Thymus (tissue), 11 donors: ENCODE data around the gene WDR83. TPM values are rescaled to one million over a fixed set of nuclear protein-coding genes. Genes with fewer than 3 reads are reported as not detected.

Experiments used
- DNase-seq, 9 donors: peaks; one replicate each; pipeline ENCODE4 v3.0.0-alpha.2; 2013; ENCODE audit warnings: low spot score in 9 of 9, low read depth in 6 of 9, missing footprints in 1 of 9
- H3K27ac ChIP-seq, 2 donors: one replicate each; pipeline ENCODE4 v1.5.1; 2013; ENCODE audit warnings: control low read depth in 1 of 2, low read depth in 1 of 2, low read length in 1 of 2, mild to moderate bottlenecking in 1 of 2, moderate library complexity in 1 of 2
- H3K27me3 ChIP-seq, 2 donors: one replicate each; pipeline ENCODE4 v1.5.1; 2013; ENCODE audit warnings: low read length in 1 of 2; ENCODE audit not compliant: control insufficient read depth in 2 of 2, insufficient read depth in 1 of 2
- H3K36me3 ChIP-seq, 2 donors: one replicate each; pipeline ENCODE4 v1.5.1; 2013; ENCODE audit warnings: low read length in 1 of 2, mild to moderate bottlenecking in 1 of 2, moderate library complexity in 1 of 2; ENCODE audit not compliant: control insufficient read depth in 2 of 2, insufficient read depth in 2 of 2
- H3K4me1 ChIP-seq, 2 donors: one replicate each; pipeline ENCODE4 v1.5.1; 2013; ENCODE audit warnings: low read length in 2 of 2; ENCODE audit not compliant: control insufficient read depth in 2 of 2, insufficient read depth in 2 of 2
- H3K4me3 ChIP-seq, 2 donors: one replicate each; pipeline ENCODE4 v1.5.1; 2013; ENCODE audit warnings: low read length in 2 of 2, control low read depth in 1 of 2, mild to moderate bottlenecking in 1 of 2
- H3K9me3 ChIP-seq, 2 donors: one replicate each; pipeline ENCODE4 v1.5.1; 2013; ENCODE audit warnings: low read length in 1 of 2, mild to moderate bottlenecking in 1 of 2; ENCODE audit not compliant: control insufficient read depth in 2 of 2, insufficient read depth in 1 of 2
- WGBS: extraction: QIAGEN DNeasy Blood & Tissue Kit; methylation state at CpG from one replicate; pipeline ENCODE4 v1.1.7; 2013; 5-methylcytosine and 5-hydroxymethylcytosine counted together
- polyA plus RNA-seq: library from polyadenylated mRNA; stranded (reverse); fragments of 200-250 nt; gene quantifications from one replicate; pipeline ENCODE4 v1.2.3, GENCODE V29; 2013
- total RNA-seq: library from RNA; stranded (reverse); fragments of 120-200 nt; gene quantifications from one replicate; pipeline ENCODE4 v1.2.4, GENCODE V29; 2013
- donor health status: healthy.

Gene WDR83
- total and polyA plus RNA-seq, 2 donors = 13.2 to 19.6 TPM

GRCh38 chr19:12665671-12666264 is 839 bp upstream of the WDR83 start:
- WGBS = 34% methylated on average over 12 of the region's 12 CpGs
- Histone ChIP-seq H3K27me3 (no peaks in the 10 kb centered on the region), H3K9me3 (no peaks in the 10 kb centered on the region), H3K36me3 (peaks cover 30 to 44% of the 10 kb centered on the region in 2 donors), H3K4me3 (peak overlapping the region; percentile 88 to 94), H3K4me1 (peaks cover 22 to 51% of the 10 kb centered on the region in 2 donors), H3K27ac (peak overlapping the region in 1 of 2 donors; percentile 71)
- no peak for DNase-seq

- Histone ChIP-seq H3K4me1 (peaks cover 22 to 51% of the 10 kb centered on the region in 2 donors), H3K36me3 (peaks cover 23 to 38% of the 10 kb centered on the region in 2 donors), H3K27ac (no peak overlapping the region), H3K4me3 (peak overlapping the region in 1 of 2 donors; percentile 99), H3K9me3 (no peaks in the 10 kb centered on the region), H3K27me3 (no peaks in the 10 kb centered on the region)
- DNase-seq = no peak
- 96% methylated on average over 4 of the region's 4 CpGs for WGBS
Observed at GRCh38 chr19:12667731-12668302, 1.2 kb downstream of the WDR83 start.

DNA sequence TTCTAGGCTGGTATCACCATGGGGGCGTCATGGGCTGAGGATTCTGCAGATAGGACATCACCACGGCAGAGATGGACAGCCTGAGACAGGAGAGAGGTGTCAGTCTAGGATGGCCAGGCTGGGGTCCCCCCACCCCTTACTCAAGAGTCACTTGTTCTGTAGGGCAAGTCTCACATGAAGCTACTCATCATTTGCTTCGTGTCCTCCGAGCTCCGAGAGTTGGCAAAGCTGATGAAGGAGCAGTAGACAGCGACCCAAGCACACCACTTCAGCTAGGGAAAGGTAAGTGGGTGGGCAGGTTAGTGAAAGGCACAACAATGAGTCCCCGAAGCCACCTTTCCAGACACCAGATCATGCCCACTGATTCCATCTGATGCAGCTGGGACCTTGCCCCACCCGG is 1.7 kb downstream of the WDR83 start:
- no peaks in the 10 kb centered on the region for H3K9me3 ChIP-seq
- no peak for DNase-seq
- peaks cover 22 to 37% of the 10 kb centered on the region in 2 donors for H3K36me3 ChIP-seq
- H3K27ac ChIP-seq = peak overlapping the region in 1 of 2 donors; percentile 91
- H3K4me3 ChIP-seq = peak overlapping the region; percentile 92 to 99
- WGBS = 92% methylated on average over 8 of the region's 8 CpGs
- H3K4me1 ChIP-seq = peaks cover 22 to 51% of the 10 kb centered on the region in 2 donors
- H3K27me3 ChIP-seq = no peaks in the 10 kb centered on the region

GRCh38 chr19:12668932-12669269 is 2.3 kb downstream of the WDR83 start:
- Histone ChIP-seq H3K4me1 (peaks cover 22 to 51% of the 10 kb centered on the region in 2 donors), H3K36me3 (peaks cover 21 to 36% of the 10 kb centered on the region in 2 donors), H3K4me3 (peak overlapping the region; percentile 92 to 99), H3K9me3 (no peaks in the 10 kb centered on the region), H3K27ac (peak overlapping the region; percentile 91), H3K27me3 (no peaks in the 10 kb centered on the region)
- 1% methylated on average over 24 of the region's 24 CpGs for WGBS
- DNase-seq = peak in 2 of 9 donors; percentile 17 to 55

DNA sequence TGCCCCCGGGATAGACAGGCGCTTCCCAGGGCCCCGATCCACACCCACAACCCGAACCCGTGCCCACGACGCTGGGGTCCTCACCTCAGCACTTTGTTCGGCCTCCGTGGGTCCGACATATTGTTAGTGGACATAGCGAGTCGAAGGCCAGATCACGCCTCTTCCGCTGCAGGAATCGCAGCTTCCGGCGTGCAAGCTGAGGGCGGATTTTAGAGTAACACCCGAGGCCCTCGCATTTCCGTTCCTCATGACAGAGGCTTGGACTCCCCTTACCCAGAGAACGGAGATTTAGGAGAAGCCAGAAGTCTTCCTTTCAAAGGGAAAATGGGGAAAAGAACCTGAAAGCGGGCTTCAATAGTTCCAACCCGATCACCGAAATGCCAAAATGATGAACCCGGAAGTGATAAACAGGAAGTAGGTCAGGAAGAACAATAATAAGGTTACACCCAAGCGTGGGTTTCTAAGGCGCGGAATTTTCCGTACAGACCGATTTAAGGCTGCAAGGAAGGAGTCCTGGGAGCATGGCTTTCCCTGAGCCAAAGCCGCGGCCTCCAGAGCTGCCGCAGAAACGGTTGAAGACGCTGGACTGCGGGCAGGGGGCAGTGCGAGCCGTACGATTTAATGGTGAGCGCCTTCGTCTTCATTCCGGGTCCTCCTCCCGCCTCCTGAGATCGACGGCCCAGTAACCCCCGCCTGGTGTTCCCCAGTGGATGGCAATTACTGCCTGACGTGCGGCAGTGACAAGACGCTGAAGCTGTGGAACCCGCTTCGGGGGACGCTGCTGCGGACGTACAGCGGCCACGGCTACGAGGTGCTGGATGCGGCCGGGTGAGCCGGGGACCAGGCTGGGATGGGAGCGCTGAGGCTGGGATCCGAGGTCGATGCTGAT is 2.9 kb downstream of the WDR83 start:
- peaks cover 22 to 50% of the 10 kb centered on the region in 2 donors for H3K4me1 ChIP-seq
- no peaks in the 10 kb centered on the region for H3K9me3 ChIP-seq
- peaks cover 27 to 36% of the 10 kb centered on the region in 2 donors for H3K36me3 ChIP-seq
- no peaks in the 10 kb centered on the region for H3K27me3 ChIP-seq
- WGBS = under 1% methylated on average over 64 of the region's 64 CpGs
- peak overlapping the region; percentile 92 to 99 for H3K4me3 ChIP-seq
- peak; percentile 70 to 90 (median 79) for DNase-seq
- peak overlapping the region; percentile 91 for H3K27ac ChIP-seq

GRCh38 chr19:12670159-12670928 is 3.7 kb downstream of the WDR83 start:
- DNase-seq = no peak
- H3K36me3 ChIP-seq = peaks cover 33 to 37% of the 10 kb centered on the region in 2 donors
- peak overlapping the region; percentile 91 for H3K27ac ChIP-seq
- H3K27me3 ChIP-seq = no peaks in the 10 kb centered on the region
- H3K4me3 ChIP-seq = peak overlapping the region; percentile 92 to 99
- H3K4me1 ChIP-seq = peaks cover 22 to 42% of the 10 kb centered on the region in 2 donors
- WGBS = 51% methylated on average over 26 of the region's 26 CpGs
- H3K9me3 ChIP-seq = no peaks in the 10 kb centered on the region

DNA sequence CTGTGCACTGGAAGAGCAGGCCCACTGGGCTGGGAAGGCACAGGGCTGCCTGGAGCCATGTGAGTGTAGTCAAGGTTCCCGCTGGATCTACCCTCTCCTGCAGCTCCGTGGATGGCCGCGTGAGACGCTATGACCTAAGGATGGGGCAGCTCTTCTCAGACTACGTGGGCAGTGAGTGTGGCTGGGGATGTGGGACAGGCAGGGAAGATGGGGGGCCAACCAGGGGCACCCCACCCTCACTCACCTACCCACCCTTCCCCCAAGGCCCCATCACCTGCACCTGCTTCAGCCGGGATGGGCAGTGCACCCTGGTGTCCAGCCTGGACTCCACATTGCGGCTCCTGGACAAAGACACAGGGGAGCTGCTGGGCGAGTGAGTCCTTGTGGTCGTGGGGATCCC is 6.1 kb downstream of the WDR83 start:
- Histone ChIP-seq H3K27me3 (no peaks in the 10 kb centered on the region), H3K27ac (no peak overlapping the region), H3K36me3 (peaks cover 55 to 58% of the 10 kb centered on the region in 2 donors), H3K9me3 (no peaks in the 10 kb centered on the region), H3K4me3 (no peak overlapping the region), H3K4me1 (peaks cover 10 to 23% of the 10 kb centered on the region in 2 donors)
- WGBS = 96% methylated on average over 10 of the region's 10 CpGs
- no peak for DNase-seq

- Histone ChIP-seq H3K4me1 (peaks cover 0 to 11% of the 10 kb centered on the region in 2 donors), H3K27ac (no peak overlapping the region), H3K4me3 (no peak overlapping the region), H3K36me3 (peaks cover 73 to 75% of the 10 kb centered on the region in 2 donors), H3K27me3 (no peaks in the 10 kb centered on the region), H3K9me3 (no peaks in the 10 kb centered on the region)
- WGBS = 98% methylated on average over 10 of the region's 10 CpGs
- DNase-seq = no peak
Observed at GRCh38 chr19:12675399-12675798, 8.8 kb downstream of the WDR83 start.
